Ishikawa (cell line): ENCODE data around the gene CDH13.

ENCODE experiments used
- CREB1 ChIP-seq: IDR thresholded peaks from 2 replicates; pipeline ENCODE4 v1.6.1; 2012; ENCODE audit warnings: low read depth
- EGR1 ChIP-seq: IDR thresholded peaks from 2 replicates; pipeline ENCODE4 v1.6.1; 2012
- EP300 ChIP-seq: IDR thresholded peaks from 2 replicates; pipeline ENCODE4 v1.6.1; 2012; ENCODE audit warnings: borderline replicate concordance
- FOXM1 ChIP-seq: IDR thresholded peaks from 2 replicates; pipeline ENCODE4 v1.6.1; 2012; ENCODE audit warnings: low read depth, borderline replicate concordance
- MAX ChIP-seq: IDR thresholded peaks from 2 replicates; pipeline ENCODE4 v1.6.1; 2012
- NFIC ChIP-seq: IDR thresholded peaks from 2 replicates; pipeline ENCODE4 v1.6.1; 2012
- RAD21 ChIP-seq: IDR thresholded peaks from 2 replicates; pipeline ENCODE4 v1.6.1; 2012; ENCODE audit warnings: low read depth
- REST ChIP-seq: IDR thresholded peaks from 2 replicates; pipeline ENCODE4 v1.6.1; 2012; ENCODE audit warnings: low read depth, mild to moderate bottlenecking
- TAF1 ChIP-seq: IDR thresholded peaks from 2 replicates; pipeline ENCODE4 v1.6.1; 2012; ENCODE audit warnings: low read depth, mild to moderate bottlenecking
- TCF12 ChIP-seq: IDR thresholded peaks from 2 replicates; pipeline ENCODE4 v1.6.1; 2012; ENCODE audit warnings: low read depth
- TEAD4 ChIP-seq: IDR thresholded peaks from 2 replicates; pipeline ENCODE4 v1.6.1; 2012
- USF1 ChIP-seq: IDR thresholded peaks from 2 replicates; pipeline ENCODE4 v1.6.1; 2012
- YY1 ChIP-seq: IDR thresholded peaks from 2 replicates; pipeline ENCODE4 v1.6.1; 2012; ENCODE audit warnings: low read depth
- ZBTB7A ChIP-seq: IDR thresholded peaks from 2 replicates; pipeline ENCODE4 v1.6.1; 2012; ENCODE audit warnings: low read depth

The CDH13 gene

GRCh38 chr16:82626791-82627261 lies at the start of gene CDH13:
Gene CDH13 (plus strand): TSS chr16:82626969.
- no peak for TF ChIP-seq ZBTB7A
- TF ChIP-seq FOXM1: no peak
- TF ChIP-seq EGR1: no peak
- TF ChIP-seq TCF12: no peak
- TF ChIP-seq RAD21: no peak
- TF ChIP-seq EP300: no peak
- no peak for TF ChIP-seq MAX
- TF ChIP-seq TAF1: no peak

- no peak for TF ChIP-seq MAX
- TF ChIP-seq RAD21: peak; percentile 26; the same call in 1 of the 2 replicates
Measured at GRCh38 chr16:82580298-82580890, 46.4 kb upstream of the CDH13 start.

- TF ChIP-seq ZBTB7A (no peak), NFIC (no peak), RAD21 (no peak), FOXM1 (no peak), REST (no peak), EGR1 (no peak), TCF12 (no peak)
Measured at GRCh38 chr16:82582975-82583374, 43.8 kb upstream of the CDH13 start.

- TF ChIP-seq RAD21: no peak
- TF ChIP-seq EP300: no peak
- TF ChIP-seq MAX: no peak
Measured at GRCh38 chr16:82583422-82583821, 43.3 kb upstream of the CDH13 start.

GRCh38 chr16:82584553-82585152 lies 42.1 kb upstream of the CDH13 start:
- TF ChIP-seq TAF1 (no peak), RAD21 (no peak), FOXM1 (no peak), NFIC (no peak), USF1 (no peak), TEAD4 (no peak), YY1 (no peak), MAX (no peak)

GRCh38 chr16:82585675-82586074 lies 41.1 kb upstream of the CDH13 start:
- no peak for TF ChIP-seq CREB1
- TF ChIP-seq ZBTB7A: no peak
- TF ChIP-seq TEAD4: no peak
- no peak for TF ChIP-seq NFIC
- TF ChIP-seq YY1: no peak
- TF ChIP-seq FOXM1: no peak
- no peak for TF ChIP-seq MAX
- no peak for TF ChIP-seq EP300
- TF ChIP-seq RAD21: no peak
- no peak for TF ChIP-seq REST
- no peak for TF ChIP-seq EGR1

- TF ChIP-seq EGR1 (no peak), USF1 (no peak), REST (no peak), NFIC (no peak), MAX (no peak), ZBTB7A (no peak), TCF12 (no peak), TEAD4 (no peak), EP300 (no peak)
Measured at GRCh38 chr16:82586130-82586529, 40.6 kb upstream of the CDH13 start.
